WTC11 (cell line): Measurements from ENCODE around the gene CDH13.

ENCODE experiments used
- CTCF ChIP-seq: fragments of 200-600 bp; IDR thresholded peaks from 2 replicates; pipeline ENCODE4 v1.8.0; 2022; ENCODE audit warnings: antibody characterized with exemption
- JUN ChIP-seq: sonication (generic); formaldehyde crosslinking; IDR thresholded peaks from 2 replicates; pipeline ENCODE4 v1.8.0; 2023; ENCODE audit warnings: mild to moderate bottlenecking, missing genetic modification reagents
- NFYB ChIP-seq: sonication (generic); formaldehyde crosslinking; conservative IDR thresholded peaks from 2 replicates; pipeline ENCODE4 v1.8.0; 2022; ENCODE audit warnings: low read depth, missing genetic modification reagents
- NR1H2 ChIP-seq: sonication (generic); formaldehyde crosslinking; IDR thresholded peaks from 2 replicates; pipeline ENCODE4 v1.9.0; 2021; ENCODE audit warnings: mild to moderate bottlenecking, moderate library complexity, missing genetic modification reagents
- TEAD1 ChIP-seq: sonication (generic); formaldehyde crosslinking; IDR thresholded peaks from 2 replicates; pipeline ENCODE4 v1.8.0; 2022; ENCODE audit warnings: mild to moderate bottlenecking, missing genetic modification reagents
- TEAD4 ChIP-seq: sonication (generic); formaldehyde crosslinking; IDR thresholded peaks from 2 replicates; pipeline ENCODE4 v1.8.0; 2022; ENCODE audit warnings: mild to moderate bottlenecking, missing genetic modification reagents
- TP53 ChIP-seq: sonication (generic); formaldehyde crosslinking; IDR thresholded peaks from 2 replicates; pipeline ENCODE4 v1.8.1; 2023; ENCODE audit warnings: mild to moderate bottlenecking, missing genetic modification reagents
- USF2 ChIP-seq: sonication (generic); formaldehyde crosslinking; IDR thresholded peaks from 2 replicates; pipeline ENCODE4 v1.8.1; 2023; ENCODE audit warnings: mild to moderate bottlenecking, missing genetic modification reagents, moderate library complexity
- ZBTB43 ChIP-seq: sonication (generic); formaldehyde crosslinking; IDR thresholded peaks from 2 replicates; pipeline ENCODE4 v1.8.1; 2023; ENCODE audit warnings: mild to moderate bottlenecking, missing genetic modification reagents
- ZNF219 ChIP-seq: sonication (generic); formaldehyde crosslinking; IDR thresholded peaks from 2 replicates; pipeline ENCODE4 v1.8.0; 2023; ENCODE audit warnings: missing genetic modification reagents, mild to moderate bottlenecking, borderline replicate concordance
- ZNF232 ChIP-seq: sonication (generic); formaldehyde crosslinking; IDR thresholded peaks from 2 replicates; pipeline ENCODE4 v1.8.0; 2022; ENCODE audit warnings: mild to moderate bottlenecking, missing genetic modification reagents
- TF ChIP-seq, protein P1 (sequence below): sonication (generic); formaldehyde crosslinking; IDR thresholded peaks from 2 replicates; pipeline ENCODE4 v1.8.1; 2022; ENCODE audit warnings: low read depth, mild to moderate bottlenecking, moderate library complexity, missing genetic modification reagents, borderline replicate concordance

GRCh38 chr16:83762141-83762991, 1135.6 kb downstream of the CDH13 start:
- no peak for TF ChIP-seq USF2 (CRISPR knock-in tag)
- no peak for TF ChIP-seq TEAD1
- no peak for TF ChIP-seq CTCF
- no peak for TF ChIP-seq NFYB (CRISPR knock-in tag)
- TF ChIP-seq, protein P1, sequence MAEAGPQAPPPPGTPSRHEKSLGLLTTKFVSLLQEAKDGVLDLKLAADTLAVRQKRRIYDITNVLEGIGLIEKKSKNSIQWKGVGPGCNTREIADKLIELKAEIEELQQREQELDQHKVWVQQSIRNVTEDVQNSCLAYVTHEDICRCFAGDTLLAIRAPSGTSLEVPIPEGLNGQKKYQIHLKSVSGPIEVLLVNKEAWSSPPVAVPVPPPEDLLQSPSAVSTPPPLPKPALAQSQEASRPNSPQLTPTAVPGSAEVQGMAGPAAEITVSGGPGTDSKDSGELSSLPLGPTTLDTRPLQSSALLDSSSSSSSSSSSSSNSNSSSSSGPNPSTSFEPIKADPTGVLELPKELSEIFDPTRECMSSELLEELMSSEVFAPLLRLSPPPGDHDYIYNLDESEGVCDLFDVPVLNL (CRISPR knock-in tag): no peak
- TF ChIP-seq ZNF219 (CRISPR knock-in tag): no peak
- no peak for TF ChIP-seq TEAD4 (CRISPR knock-in tag)
- no peak for TF ChIP-seq ZNF232 (CRISPR knock-in tag)
- TF ChIP-seq TP53 (CRISPR knock-in tag): no peak
- TF ChIP-seq ZBTB43 (CRISPR knock-in tag): no peak
- TF ChIP-seq JUN (CRISPR knock-in tag): no peak
- TF ChIP-seq NR1H2: no peak
